ENCODE measurements around the gene AGRP. TPM values are rescaled to one million over a fixed set of nuclear protein-coding genes. Genes with fewer than 3 reads are reported as not detected.
"Not testable (repeated sequence)": the region's sequence is repeated elsewhere in the genome, so short reads cannot be mapped to it uniquely, and the experiment has no call there.

Gene AGRP
- total and polyA plus RNA-seq, 5 experiments from 2014 or later: not detected

DNA sequence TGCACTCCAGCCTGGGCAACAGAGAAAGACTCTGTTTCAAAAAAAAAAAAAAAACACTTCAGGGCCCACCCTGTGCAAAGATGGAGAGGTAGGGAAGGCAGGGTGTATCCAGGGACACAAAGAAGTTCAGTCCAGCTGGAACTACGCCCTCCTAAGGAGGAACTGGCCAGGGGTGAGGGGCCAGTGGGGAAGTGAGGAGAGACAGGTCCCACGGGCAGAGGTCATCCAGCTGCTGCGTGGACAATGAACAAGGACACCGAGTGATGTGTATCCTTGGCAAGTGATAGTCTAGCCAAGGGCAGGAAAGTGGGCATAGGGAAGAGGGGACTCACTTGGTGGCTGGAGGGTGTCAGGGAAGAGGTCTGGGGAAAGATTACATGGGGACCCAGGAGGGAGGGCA lies 35.9 kb upstream of the AGRP start:
- H3K4me1 Mint-ChIP-seq: peaks cover 24 to 66% (median 52%) of the 10 kb centered on the region in 4 donors
- H3K36me3 Mint-ChIP-seq: no peaks in the 10 kb centered on the region
- peak overlapping the region in 6 of 10 donors; percentile 6 to 81 (median 50) for H3K4me3 Mint-ChIP-seq
- ATAC-seq (no peak), DNase-seq (no peak)
- no peaks in the 10 kb centered on the region for H3K9me3 Mint-ChIP-seq
- H3K27ac Mint-ChIP-seq: peak overlapping the region in 8 of 10 donors; percentile 37 to 91 (median 80)
- H3K27me3 Mint-ChIP-seq: no peaks in the 10 kb centered on the region
- POLR2A ChIA-PET: interaction anchor here (0.7 to 0.8 kb wide), 4 partner anchors 36 to 809 kb away, joined by 3 to 6 read pairs (median 4); partner anchors contain the start of genes AGRP and PARD6A

DNA sequence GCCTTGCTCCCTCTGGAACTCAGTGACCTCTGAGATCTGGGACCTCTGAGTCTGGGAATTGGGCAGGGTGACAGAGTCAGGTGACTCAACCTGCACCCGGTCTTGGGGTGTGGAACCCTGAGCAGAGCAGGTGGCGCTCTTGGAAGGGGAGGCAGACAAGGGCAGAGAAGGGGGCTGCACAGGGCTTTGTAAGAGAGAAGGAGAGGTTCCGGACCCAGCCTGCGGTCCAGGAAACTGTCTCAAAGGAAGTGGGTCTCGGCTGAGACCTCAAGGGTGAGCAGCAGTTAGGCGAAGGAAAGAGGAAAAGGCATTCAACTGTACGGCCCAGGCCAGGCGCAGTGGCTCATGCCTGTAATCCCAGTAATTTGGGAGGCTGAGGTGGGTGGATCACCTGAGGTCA lies 35.3 kb upstream of the AGRP start:
- DNase-seq: no peak
- POLR2A ChIA-PET: interaction anchor here (0.7 to 1.1 kb wide), 3 partner anchors 9 to 809 kb away, joined by 3 to 6 read pairs (median 5); partner anchors contain the start of gene AGRP
- peak overlapping the region; percentile 68 to 91 (median 82) for H3K27ac Mint-ChIP-seq
- H3K9me3 Mint-ChIP-seq: no peaks in the 10 kb centered on the region
- no peaks in the 10 kb centered on the region for H3K36me3 Mint-ChIP-seq
- H3K4me3 Mint-ChIP-seq: peak overlapping the region; percentile 28 to 81 (median 62)
- ATAC-seq: no peak
- H3K4me1 Mint-ChIP-seq: peaks cover 24 to 67% (median 52%) of the 10 kb centered on the region in 4 donors
- no peaks in the 10 kb centered on the region for H3K27me3 Mint-ChIP-seq

DNA sequence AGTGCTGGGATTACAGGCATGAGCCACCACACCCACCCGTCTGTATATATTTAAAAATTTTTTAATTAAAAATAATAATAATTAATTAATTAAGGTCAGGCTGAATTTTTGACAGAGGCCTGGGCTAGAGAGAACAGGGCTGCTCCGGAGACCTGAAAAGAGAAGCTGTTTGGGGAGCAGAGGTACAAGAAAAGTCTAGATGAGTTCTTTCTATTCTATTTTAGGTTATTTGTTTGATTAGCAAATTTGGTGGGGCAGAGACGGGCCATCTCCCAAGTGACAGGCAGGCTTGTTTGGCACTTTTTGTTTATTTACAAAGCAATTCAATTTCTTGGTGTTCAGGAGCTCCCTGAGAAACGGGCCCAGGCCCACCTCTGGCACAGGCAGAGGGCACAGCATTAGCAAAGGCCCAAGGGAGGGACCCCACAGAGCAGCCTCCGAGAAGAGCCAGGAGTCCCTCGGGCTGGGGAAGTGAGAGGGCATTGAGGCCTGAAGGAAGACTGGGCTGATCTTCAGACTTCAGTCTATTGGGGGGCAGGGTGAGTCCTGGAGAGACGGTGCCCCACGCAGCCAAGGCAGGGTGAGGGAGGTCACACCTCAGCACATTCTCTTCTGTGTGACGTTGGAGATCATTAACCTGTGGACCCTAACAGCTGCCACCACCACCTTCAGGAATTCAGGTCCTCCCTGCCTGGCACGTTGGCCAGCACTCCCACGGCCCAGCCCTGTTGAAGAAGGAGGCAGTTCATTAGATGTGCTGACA lies 34.5 kb upstream of the AGRP start:
- peak in 1 of 10 donors; percentile 33 for DNase-seq
- H3K27ac Mint-ChIP-seq: peak overlapping the region in 8 of 10 donors; percentile 31 to 91 (median 77)
- no peaks in the 10 kb centered on the region for H3K27me3 Mint-ChIP-seq
- POLR2A ChIA-PET: interaction anchor here (1.0 to 1.2 kb wide), 3 partner anchors 8 to 127 kb away, joined by 3 read pairs; partner anchors contain the start of gene CARMIL2
- H3K4me1 Mint-ChIP-seq: peaks cover 22 to 70% (median 51%) of the 10 kb centered on the region in 4 donors
- H3K9me3 Mint-ChIP-seq: no peaks in the 10 kb centered on the region
- H3K36me3 Mint-ChIP-seq: no peaks in the 10 kb centered on the region
- peak overlapping the region in 4 of 10 donors; percentile 10 to 73 (median 44) for H3K4me3 Mint-ChIP-seq
- ATAC-seq: no peak

DNA sequence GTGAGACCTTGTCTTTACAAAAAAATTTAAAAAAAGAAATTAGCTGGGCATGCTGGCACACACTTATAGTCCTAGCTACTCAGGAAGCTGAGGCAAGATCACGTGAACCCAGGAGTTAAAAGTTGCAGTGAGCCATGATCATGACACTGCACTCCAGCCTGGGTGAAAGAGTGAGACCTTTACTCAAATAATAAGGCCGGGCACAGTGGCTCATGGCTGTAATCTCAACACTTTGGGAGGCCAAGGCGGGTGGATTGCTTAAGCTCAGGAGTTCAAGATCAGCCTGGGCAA lies 33.8 kb upstream of the AGRP start:
- Mint-ChIP-seq H3K4me3 (peak overlapping the region in 2 of 10 donors; percentile 24 to 28), H3K27me3 (no peaks in the 10 kb centered on the region), H3K9me3 (no peaks in the 10 kb centered on the region), H3K36me3 (no peaks in the 10 kb centered on the region), H3K27ac (peak overlapping the region in 3 of 10 donors; percentile 41 to 77 (median 42)), H3K4me1 (peaks cover 21 to 68% (median 51%) of the 10 kb centered on the region in 4 donors)
- no peak for ATAC-seq
- DNase-seq: no peak
- POLR2A ChIA-PET: interaction anchor here (0.9 to 1.2 kb wide), 4 partner anchors 26 to 506 kb away, joined by 3 read pairs; partner anchors contain the start of genes CARMIL2, DDX28 and DUS2

DNA sequence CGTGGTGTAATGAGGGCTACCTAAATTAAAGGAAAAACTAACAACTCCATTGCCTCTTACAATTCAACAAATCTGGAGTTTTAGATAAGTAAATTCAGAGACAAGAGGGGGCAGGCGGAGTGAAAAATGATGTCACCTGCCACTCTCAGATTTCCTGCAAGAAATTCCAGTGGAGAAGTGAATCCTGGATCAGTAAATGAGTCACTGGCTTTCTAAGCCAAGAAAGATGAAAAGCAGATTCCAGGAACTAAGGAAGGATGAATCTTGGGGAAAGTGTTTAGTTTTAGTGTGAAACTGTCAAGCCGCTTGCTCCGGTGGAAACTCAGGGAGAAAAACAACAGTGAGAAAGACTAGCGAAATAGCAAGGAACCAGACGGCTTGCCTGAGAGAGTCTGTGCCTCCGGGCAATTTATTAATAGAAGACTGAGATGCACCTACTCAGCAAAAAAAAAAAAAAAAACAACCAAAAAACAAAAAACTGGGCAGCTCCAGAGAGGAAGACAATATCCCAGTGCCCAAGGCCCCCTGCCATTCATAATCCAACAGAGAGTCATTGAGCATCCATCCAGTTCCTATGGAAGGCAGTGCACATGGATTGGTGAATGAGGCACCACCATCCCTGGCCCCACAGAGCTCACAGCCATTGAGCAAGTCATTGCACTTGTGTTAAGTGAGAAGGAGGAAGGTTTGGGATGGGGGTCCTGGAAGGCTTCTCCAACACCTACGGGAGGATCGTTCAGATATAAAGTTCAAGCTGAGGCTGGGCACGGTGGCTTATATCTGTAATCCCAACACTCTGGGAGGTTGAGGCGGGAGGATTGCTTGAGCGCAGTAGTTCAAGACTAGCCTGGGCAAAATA lies 33.2 kb upstream of the AGRP start:
- peaks cover 20 to 66% (median 51%) of the 10 kb centered on the region in 4 donors for H3K4me1 Mint-ChIP-seq
- no peak for DNase-seq
- H3K9me3 Mint-ChIP-seq: no peaks in the 10 kb centered on the region
- no peaks in the 10 kb centered on the region for H3K36me3 Mint-ChIP-seq
- POLR2A ChIA-PET: interaction anchor here (0.9 to 4.6 kb wide), 7 partner anchors 23 to 506 kb away, joined by 3 to 33 read pairs (median 3); partner anchors contain the start of genes ATP6V0D1, CARMIL2, DDX28 and DUS2
- H3K27ac Mint-ChIP-seq: peak overlapping the region in 5 of 10 donors; percentile 28 to 77 (median 42)
- H3K4me3 Mint-ChIP-seq: peak overlapping the region in 2 of 10 donors; percentile 4 to 12
- ATAC-seq: no peak
- H3K27me3 Mint-ChIP-seq: no peaks in the 10 kb centered on the region

DNA sequence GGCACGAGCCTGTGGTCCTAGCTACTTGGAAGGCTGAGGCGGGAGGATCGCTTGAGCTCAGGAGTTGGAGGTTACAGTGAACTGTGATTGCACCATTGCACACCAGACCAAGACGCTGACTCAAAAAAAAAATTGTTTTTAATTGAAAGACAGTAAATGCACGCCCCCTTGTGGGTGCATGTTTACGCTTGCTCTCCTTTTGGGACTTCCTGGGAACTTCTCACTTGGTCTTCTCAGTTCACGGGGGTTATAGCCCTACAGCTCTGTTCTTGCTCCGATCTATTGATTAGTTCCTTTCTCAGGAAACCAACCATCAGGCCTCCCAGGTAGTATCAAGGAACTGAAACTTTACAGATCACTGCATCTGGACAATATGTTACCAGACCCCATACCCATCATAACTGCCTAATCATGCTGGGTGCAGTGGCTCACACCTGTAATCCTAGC lies 31.1 kb upstream of the AGRP start:
- no peaks in the 10 kb centered on the region for H3K27me3 Mint-ChIP-seq
- ATAC-seq (peak; percentile 79 to 80), DNase-seq (peak; percentile 63 to 90 (median 74))
- POLR2A ChIA-PET: interaction anchor here (0.6 to 4.6 kb wide), 9 partner anchors 9 to 955 kb away, joined by 3 to 33 read pairs (median 4); partner anchors contain the start of gene ATP6V0D1
- H3K27ac Mint-ChIP-seq: peak overlapping the region in 4 of 10 donors; percentile 23 to 80 (median 70)
- no peaks in the 10 kb centered on the region for H3K36me3 Mint-ChIP-seq
- H3K4me1 Mint-ChIP-seq: peaks cover 11 to 57% (median 43%) of the 10 kb centered on the region in 4 donors
- H3K9me3 Mint-ChIP-seq: no peaks in the 10 kb centered on the region
- H3K4me3 Mint-ChIP-seq: no peak overlapping the region

DNA sequence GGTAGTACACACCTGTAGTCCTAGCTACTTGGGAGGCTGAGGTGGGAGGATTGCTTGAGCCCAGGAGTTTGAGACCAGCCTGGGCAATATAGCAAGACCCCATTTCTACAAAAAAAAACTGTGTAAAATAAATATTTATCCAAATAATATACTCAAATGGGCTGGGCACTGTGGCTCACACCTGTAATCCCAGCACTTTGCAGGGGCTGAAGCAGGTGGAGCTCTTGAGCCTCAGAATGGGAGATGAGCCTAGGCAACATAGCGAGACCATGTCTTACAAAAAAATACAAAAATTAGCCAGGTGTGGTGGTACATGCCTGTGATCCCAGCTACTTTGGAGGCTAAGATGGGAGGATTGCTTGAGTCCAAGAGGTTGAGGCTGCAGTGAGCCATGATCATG lies 30.5 kb upstream of the AGRP start:
- not testable (repeated sequence) for H3K36me3 Mint-ChIP-seq, H3K27me3 Mint-ChIP-seq, DNase-seq, H3K9me3 Mint-ChIP-seq, H3K4me3 Mint-ChIP-seq, ATAC-seq
- Mint-ChIP-seq H3K27ac (peak overlapping the region in 1 of 10 donors; percentile 23), H3K4me1 (peaks cover 11 to 57% (median 43%) of the 10 kb centered on the region in 4 donors)
- POLR2A ChIA-PET: interaction anchor here (0.6 to 4.6 kb wide), 9 partner anchors 9 to 904 kb away, joined by 3 to 33 read pairs (median 4); partner anchors contain the start of gene ATP6V0D1

DNA sequence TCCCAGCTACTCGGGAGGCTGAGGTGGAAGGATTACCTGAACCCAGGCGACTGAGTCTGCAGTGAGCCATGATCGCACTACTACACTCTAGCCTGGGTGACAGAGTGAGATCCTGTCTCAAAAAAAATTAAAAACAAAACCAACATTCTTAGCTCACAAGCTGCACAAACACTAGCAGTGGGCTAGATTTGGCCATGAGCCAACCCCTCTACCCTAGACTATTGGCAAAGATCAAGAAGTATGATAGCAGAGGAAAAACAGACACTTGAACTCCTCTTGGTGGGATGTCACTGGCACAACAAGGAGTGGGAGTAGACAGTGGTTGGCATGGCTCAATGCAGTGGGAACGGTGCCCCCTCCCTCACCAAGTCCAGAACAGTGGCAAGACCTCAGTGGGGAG lies 25.7 kb upstream of the AGRP start:
- Mint-ChIP-seq H3K27me3 (no peaks in the 10 kb centered on the region), H3K9me3 (no peaks in the 10 kb centered on the region), H3K4me3 (peak overlapping the region in 9 of 10 donors; percentile 7 to 66 (median 54)), H3K4me1 (peaks cover 24 to 58% (median 51%) of the 10 kb centered on the region in 4 donors), H3K27ac (peak overlapping the region; percentile 57 to 93 (median 84)), H3K36me3 (no peaks in the 10 kb centered on the region)
- POLR2A ChIA-PET: interaction anchor here (0.7 to 1.3 kb wide), 3 partner anchors 9 to 28 kb away, joined by 3 to 4 read pairs (median 3); partner anchors contain the start of gene ATP6V0D1
- DNase-seq (peak in 9 of 10 donors; percentile 26 to 82 (median 55)), ATAC-seq (peak; percentile 68 to 81)

DNA sequence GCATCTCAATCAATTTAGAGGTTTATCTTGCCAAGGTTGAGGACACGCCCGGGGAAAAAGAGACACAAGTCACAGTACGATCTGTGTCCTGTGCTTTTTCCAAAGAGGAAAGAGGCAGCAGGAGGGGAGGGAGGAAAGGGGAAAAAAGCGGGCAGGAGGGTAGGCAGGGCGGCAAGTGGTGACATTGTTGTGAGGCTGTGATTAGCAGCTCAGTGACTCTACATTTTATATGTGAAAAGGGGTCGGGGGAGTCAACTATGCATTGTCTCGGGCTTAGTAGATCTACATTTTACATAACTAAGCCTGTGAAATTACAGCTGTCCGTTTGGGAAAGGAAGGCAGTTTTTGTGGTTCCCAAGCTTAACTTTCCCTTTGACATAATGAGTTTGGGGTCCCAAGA lies 23.1 kb upstream of the AGRP start:
- no peak for DNase-seq
- POLR2A ChIA-PET: interaction anchor here (0.6 kb wide), 1 partner anchor 1895 kb away, joined by 7 read pairs; no protein-coding TSS in a partner anchor
- H3K4me1 Mint-ChIP-seq: peaks cover 29 to 66% (median 59%) of the 10 kb centered on the region in 4 donors
- H3K36me3 Mint-ChIP-seq: peaks cover 0 to 6% (median 0%) of the 10 kb centered on the region in 3 donors
- H3K4me3 Mint-ChIP-seq: peak overlapping the region in 7 of 10 donors; percentile 7 to 59 (median 35)
- H3K27ac Mint-ChIP-seq: peak overlapping the region; percentile 70 to 91 (median 86)
- H3K27me3 Mint-ChIP-seq: no peaks in the 10 kb centered on the region
- ATAC-seq: no peak
- no peaks in the 10 kb centered on the region for H3K9me3 Mint-ChIP-seq

DNA sequence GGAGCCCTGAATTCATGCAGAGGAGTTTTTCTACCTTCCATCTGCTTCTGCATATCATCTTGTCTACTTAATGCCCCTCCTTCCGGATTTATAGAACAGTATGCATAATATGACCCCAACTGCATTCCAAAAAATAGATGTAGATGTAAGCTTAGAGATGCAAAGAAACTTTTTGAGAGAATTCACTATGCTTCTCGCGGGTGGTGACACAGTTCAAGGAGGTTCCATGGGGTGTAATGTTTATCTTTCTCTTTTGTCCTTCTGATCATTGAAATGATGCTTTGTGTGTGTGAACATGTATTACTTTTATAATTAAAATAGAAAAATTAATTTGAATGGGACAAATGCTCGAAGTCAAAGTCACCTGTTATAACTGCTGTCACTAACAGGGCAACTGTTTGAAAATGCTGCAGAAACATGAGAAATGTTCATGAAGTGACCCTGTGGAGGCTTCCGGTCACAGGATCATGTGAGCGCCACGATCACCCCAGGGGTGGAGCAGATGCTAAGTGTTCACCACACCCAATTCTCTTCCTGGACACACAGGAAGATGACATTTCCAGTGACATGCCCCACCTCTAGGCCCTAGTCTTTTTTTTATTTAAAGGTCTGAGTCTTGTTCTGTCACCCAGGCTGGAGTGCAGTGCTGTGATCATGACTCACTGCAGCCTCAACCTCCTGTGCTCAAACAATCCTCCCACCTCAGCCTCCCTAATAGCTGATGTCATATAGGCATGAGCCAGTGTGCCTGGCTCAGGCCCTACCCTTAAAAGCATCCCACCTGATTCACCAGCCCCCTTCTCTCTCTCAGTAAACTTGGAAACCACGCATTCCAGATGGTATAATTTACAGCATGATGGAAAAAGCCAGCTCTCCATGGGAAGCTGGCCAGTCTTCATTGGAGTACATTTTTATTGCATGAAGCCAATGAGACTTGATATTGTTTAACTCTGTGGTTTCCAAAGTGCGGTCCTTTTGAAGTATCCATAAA lies 21.0 kb upstream of the AGRP start:
- ATAC-seq: peak; percentile 60 to 80
- Mint-ChIP-seq H3K27ac (peak overlapping the region; percentile 89 to 97 (median 94)), H3K36me3 (peaks cover 0 to 10% (median 0%) of the 10 kb centered on the region in 3 donors), H3K27me3 (no peaks in the 10 kb centered on the region), H3K4me1 (peaks cover 29 to 61% (median 50%) of the 10 kb centered on the region in 4 donors), H3K4me3 (peak overlapping the region; percentile 29 to 80 (median 62)), H3K9me3 (no peaks in the 10 kb centered on the region)
- peak in 5 of 10 donors; percentile 27 to 37 (median 34) for DNase-seq
- POLR2A ChIA-PET: interaction anchor here (0.7 to 1.7 kb wide), 4 partner anchors 9 to 23 kb away, joined by 3 to 10 read pairs (median 3); partner anchors contain the start of gene ATP6V0D1

DNA sequence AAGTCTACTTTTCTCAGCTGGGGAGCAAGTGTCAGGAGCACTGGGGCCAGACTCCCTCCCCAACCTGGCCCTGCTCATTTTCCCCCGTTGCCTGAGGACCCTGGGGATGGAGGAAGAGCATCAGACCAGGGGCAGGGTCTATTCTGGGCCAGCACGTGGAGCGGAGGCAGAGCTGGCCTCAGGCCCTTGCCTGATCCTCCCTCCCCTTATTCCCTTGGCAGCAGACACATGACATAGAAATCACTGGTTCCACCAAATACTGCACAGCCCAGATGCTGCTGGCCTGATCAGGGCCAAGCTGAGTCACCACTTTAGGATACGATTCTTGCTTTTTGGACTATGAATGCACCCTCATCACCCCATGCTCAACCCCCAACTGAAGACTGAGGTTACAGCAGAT lies 15.8 kb upstream of the AGRP start:
- no peak for ATAC-seq
- DNase-seq: no peak
- H3K9me3 Mint-ChIP-seq: no peaks in the 10 kb centered on the region
- H3K27me3 Mint-ChIP-seq: no peaks in the 10 kb centered on the region
- peaks cover 0 to 17% (median 0%) of the 10 kb centered on the region in 3 donors for H3K36me3 Mint-ChIP-seq
- peak overlapping the region in 9 of 10 donors; percentile 24 to 69 (median 53) for H3K27ac Mint-ChIP-seq
- H3K4me3 Mint-ChIP-seq: no peak overlapping the region
- peaks cover 9 to 26% (median 18%) of the 10 kb centered on the region in 4 donors for H3K4me1 Mint-ChIP-seq
- POLR2A ChIA-PET: interaction anchor here (0.6 kb wide), 1 partner anchor 528 kb away, joined by 4 read pairs; no protein-coding TSS in a partner anchor
